ENCODE data around the gene KREMEN2. TPM values are rescaled to one million over a fixed set of nuclear protein-coding genes. Genes with fewer than 3 reads are reported as not detected.

The KREMEN2 gene
- total and polyA plus RNA-seq, 2 of the 8 experiments (the other 6 are each of a cell fraction or from before 2014, with no cell fraction given) = 6.6 to 7.0 TPM

DNA sequence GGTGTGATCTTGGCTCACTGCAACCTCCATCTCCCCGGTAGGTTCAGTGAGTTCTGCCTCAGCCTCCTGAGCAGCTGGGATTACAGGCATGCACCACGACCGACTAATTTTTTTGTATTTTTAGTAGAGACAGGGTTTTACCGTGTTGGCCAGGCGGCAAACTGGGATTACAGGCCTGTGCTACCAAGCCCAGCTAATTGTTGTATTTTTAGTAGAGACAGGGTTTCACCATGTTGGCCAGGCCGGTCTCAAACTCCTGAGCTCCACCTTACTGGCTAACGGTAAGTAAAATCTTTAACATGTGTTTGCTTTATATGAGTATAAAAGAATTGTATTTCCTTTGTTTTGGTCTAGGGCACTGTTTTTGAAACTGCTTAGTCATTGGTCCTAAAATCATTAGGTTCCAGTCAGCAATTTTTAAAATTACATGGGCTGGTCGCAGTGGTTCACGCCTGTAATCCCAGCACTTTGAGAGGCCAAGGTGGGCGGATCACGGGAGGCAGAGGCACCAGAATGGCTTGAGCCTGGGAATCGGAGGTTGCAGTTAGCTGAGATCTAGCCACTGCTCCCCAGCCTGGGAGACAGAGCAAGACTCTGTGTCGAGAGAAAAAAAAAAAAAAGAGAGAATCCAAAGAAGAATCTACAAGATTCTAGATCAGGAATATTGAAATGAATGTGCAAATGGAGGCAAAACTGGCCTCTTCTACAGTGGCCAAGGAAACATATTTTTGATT lies 48.7 kb upstream of the KREMEN2 start:
- no peak overlapping the region for H3K4me2 ChIP-seq (ENCODE audit: insufficient read depth in 1 of 2, low read depth in 2 of 2, low read length in 2 of 2)
- H3K36me3 ChIP-seq (ENCODE audit: control insufficient read depth in 2 of 4, insufficient read depth in 4 of 4, low read length in 3 of 4) = peaks cover 0 to 4% (median 0%) of the 10 kb centered on the region in 4 experiments; a peak in 1 of 8 replicates
- no peak overlapping the region for H3K14ac ChIP-seq (ENCODE audit: insufficient read length)
- no peak overlapping the region for H3K27ac ChIP-seq (ENCODE audit: low read depth, low read length)
- H3K79me1 ChIP-seq (ENCODE audit: low read depth, low read length) = no peaks in the 10 kb centered on the region; the same call in 1 of the 2 replicates
- H4K91ac ChIP-seq (replicated peaks; ENCODE audit: insufficient read length, low read length) = no peak overlapping the region
- no peak overlapping the region for H2BK20ac ChIP-seq (ENCODE audit: low read length)
- H2AFZ ChIP-seq (ENCODE audit: low read length) = no peak overlapping the region
- H3K4ac ChIP-seq (replicated peaks; ENCODE audit: insufficient read length, low read depth, low read length) = no peak overlapping the region
- H3K23ac ChIP-seq (ENCODE audit: insufficient read length) = no peak overlapping the region
- no peak overlapping the region for H3K4me3 ChIP-seq (ENCODE audit: extremely low read depth in 1 of 4, insufficient read depth in 2 of 4, low read depth in 3 of 4, low read length in 4 of 4)
- H3K27me3 ChIP-seq (replicated peaks in 1 of 4; ENCODE audit: control insufficient read depth in 3 of 4, extremely low read depth in 1 of 4, insufficient read depth in 3 of 4, low read length in 3 of 4) = peaks cover 0 to 9% (median 8%) of the 10 kb centered on the region in 4 experiments; a peak in 5 of 7 replicates
- no peak overlapping the region for H3K56ac ChIP-seq (replicated peaks; ENCODE audit: insufficient read length, low read depth, low read length)
- H3K18ac ChIP-seq (ENCODE audit: extremely low read depth, low read length) = no peak overlapping the region
- no peak overlapping the region for H2AK5ac ChIP-seq (ENCODE audit: low read depth, low read length)
- peaks cover 0 to 6% (median 3%) of the 10 kb centered on the region in 4 experiments; a peak in 3 of 7 replicates for H3K4me1 ChIP-seq (replicated peaks in 1 of 4; ENCODE audit: control insufficient read depth in 3 of 4, insufficient read depth in 4 of 4, low read length in 3 of 4)
- H2BK12ac ChIP-seq (ENCODE audit: low read depth, low read length) = no peak overlapping the region
- FAIRE-seq (no peak), DNase-seq (ENCODE audit: low read depth in 1 of 2, low spot score in 2 of 2) (no peak)
- H2BK120ac ChIP-seq (replicated peaks; ENCODE audit: low read depth, low read length) = no peak overlapping the region
- no peaks in the 10 kb centered on the region for H4K20me1 ChIP-seq (replicated peaks in 1 of 2; ENCODE audit: control insufficient read depth in 1 of 2, insufficient read depth in 2 of 2, low read length in 2 of 2)
- CTCF ChIA-PET (ENCODE audit: partially characterized antibody) = interaction anchor here (0.6 to 9.9 kb wide), 8 partner anchors 8 to 260 kb away, joined by 3 to 98 read pairs (median 3); no protein-coding TSS in a partner anchor
- H4K8ac ChIP-seq (ENCODE audit: extremely low read depth, insufficient read depth, low read length) = no peak overlapping the region
- H2BK5ac ChIP-seq (ENCODE audit: low read depth, low read length) = no peak overlapping the region
- peaks cover 13% of the 10 kb centered on the region for H3K23me2 ChIP-seq (ENCODE audit: low read depth, low read length)
- POLR2A ChIA-PET (ENCODE audit: partially characterized antibody) = interaction anchor here (1.1 to 1.7 kb wide), 2 partner anchors 8 to 10 kb away, joined by 3 read pairs; no protein-coding TSS in a partner anchor
- peaks cover 0 to 2% of the 10 kb centered on the region in 2 experiments; a peak in 1 of 4 replicates for H3K79me2 ChIP-seq (ENCODE audit: control insufficient read depth in 1 of 2, insufficient read depth in 2 of 2, low read length in 2 of 2)
- H2BK15ac ChIP-seq (ENCODE audit: low read length) = no peak overlapping the region
- H3K9ac ChIP-seq (replicated peaks in 1 of 4; ENCODE audit: extremely low read depth in 1 of 4, low read depth in 3 of 4, low read length in 3 of 4) = no peak overlapping the region
- 90% methylated on average over 12 of the region's 13 CpGs; no CpG with 5 or more reads in 1 of the 2 experiments for WGBS, 2 experiments (ENCODE audit: extremely low coverage in 1 of 2, insufficient coverage in 1 of 2, insufficient read length in 1 of 2, insufficient replicate concordance in 2 of 2, low coverage in 1 of 2, low lambda C conversion rate in 2 of 2, missing lambda C conversion rate in 1 of 2)
- H3K9me3 ChIP-seq (ENCODE audit: insufficient read depth in 2 of 2, low read depth in 1 of 2, low read length in 1 of 2) = no peaks in the 10 kb centered on the region
- no peak overlapping the region for H4K5ac ChIP-seq (ENCODE audit: insufficient read length, low read depth, low read length)
- no peak for TF ChIP-seq TCF12 (IDR thresholded peaks at IDR 0.05; ENCODE audit: low read depth, low read length)
- TF ChIP-seq SIRT6 (IDR thresholded peaks at IDR 0.05; ENCODE audit: low read length) = no peak
- no peak for TF ChIP-seq POU5F1 (IDR thresholded peaks at IDR 0.05; ENCODE audit: low read depth, low read length)
- TF ChIP-seq YY1 (IDR thresholded peaks at IDR 0.05; ENCODE audit: low read depth, low read length) = no peak
- TF ChIP-seq RBBP5 (IDR thresholded peaks at IDR 0.05; ENCODE audit: borderline replicate concordance, low read depth, low read length) = no peak
- no peak for TF ChIP-seq SP4 (IDR thresholded peaks at IDR 0.05; ENCODE audit: low read length)
- no peak for TF ChIP-seq RXRA (IDR thresholded peaks at IDR 0.05; ENCODE audit: insufficient read depth, low read depth, low read length)
- TF ChIP-seq BACH1 (IDR thresholded peaks at IDR 0.05; ENCODE audit: low read length) = no peak
- TF ChIP-seq USF2 (IDR thresholded peaks at IDR 0.05; ENCODE audit: low read length) = no peak
- TF ChIP-seq ATF2 (IDR thresholded peaks at IDR 0.05; ENCODE audit: low read length) = no peak
